Measurements from ENCODE around the gene RBM47. TPM values are rescaled to one million over a fixed set of nuclear protein-coding genes. Genes with fewer than 3 reads are reported as not detected.

The RBM47 gene
- total and polyA plus RNA-seq, 2 of the 4 experiments (the other 2 are of a cell fraction): 0.44 to 1.1 TPM

DNA sequence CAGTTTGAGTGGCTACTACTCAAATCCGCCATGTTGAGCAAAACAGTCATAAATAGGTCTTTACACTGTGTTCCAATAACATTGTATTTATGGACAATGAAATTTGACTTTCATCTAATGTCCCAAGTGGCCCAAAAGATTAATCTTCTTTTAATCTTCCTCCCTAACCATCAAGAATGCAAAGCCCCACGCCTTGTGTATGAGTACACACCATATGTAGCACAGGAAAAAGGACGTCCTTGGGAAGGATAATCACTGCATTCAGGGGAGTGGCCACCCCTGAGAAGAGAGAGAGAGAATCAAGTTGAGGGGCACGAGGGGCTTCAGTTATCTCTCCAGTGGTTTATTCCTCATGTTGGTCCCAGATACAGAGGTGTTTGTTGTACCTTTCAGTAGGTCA is 33.1 kb downstream of the RBM47 start:
- H3K14ac ChIP-seq (replicated peaks; ENCODE audit: low read depth, low read length): no peak overlapping the region
- TF ChIP-seq MAZ (IDR thresholded peaks at IDR 0.05; ENCODE audit: borderline replicate concordance, low read depth, low read length) (no peak), POLR2A (IDR thresholded peaks at IDR 0.05; ENCODE audit: low read depth, low read length) (no peak), RAD21 (IDR thresholded peaks at IDR 0.05; ENCODE audit: low read length) (no peak), NFE2L2 (IDR thresholded peaks at IDR 0.05; ENCODE audit: low read depth, low read length) (no peak), FOS (IDR thresholded peaks at IDR 0.05; ENCODE audit: low read depth, low read length) (no peak), BHLHE40 (IDR thresholded peaks at IDR 0.05; ENCODE audit: low read depth, low read length) (no peak), MXI1 (IDR thresholded peaks at IDR 0.05; ENCODE audit: borderline replicate concordance, low read depth, low read length) (no peak), CHD1 (IDR thresholded peaks at IDR 0.05; ENCODE audit: low read depth, low read length) (no peak), SMC3 (IDR thresholded peaks at IDR 0.05; ENCODE audit: low read depth, low read length) (no peak), CEBPB (IDR thresholded peaks at IDR 0.05; ENCODE audit: low read depth, low read length) (no peak), MAFK (IDR thresholded peaks at IDR 0.05; ENCODE audit: low read depth, low read length) (no peak), RFX5 (IDR thresholded peaks at IDR 0.05; ENCODE audit: low read depth, low read length) (no peak), RCOR1 (IDR thresholded peaks at IDR 0.05; ENCODE audit: insufficient replicate concordance, low read length) (no peak)
- TF ChIP-seq, protein P1, sequence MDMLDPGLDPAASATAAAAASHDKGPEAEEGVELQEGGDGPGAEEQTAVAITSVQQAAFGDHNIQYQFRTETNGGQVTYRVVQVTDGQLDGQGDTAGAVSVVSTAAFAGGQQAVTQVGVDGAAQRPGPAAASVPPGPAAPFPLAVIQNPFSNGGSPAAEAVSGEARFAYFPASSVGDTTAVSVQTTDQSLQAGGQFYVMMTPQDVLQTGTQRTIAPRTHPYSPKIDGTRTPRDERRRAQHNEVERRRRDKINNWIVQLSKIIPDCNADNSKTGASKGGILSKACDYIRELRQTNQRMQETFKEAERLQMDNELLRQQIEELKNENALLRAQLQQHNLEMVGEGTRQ (IDR thresholded peaks at IDR 0.05; ENCODE audit: low read depth, low read length): no peak
- TF ChIP-seq, protein P2, sequence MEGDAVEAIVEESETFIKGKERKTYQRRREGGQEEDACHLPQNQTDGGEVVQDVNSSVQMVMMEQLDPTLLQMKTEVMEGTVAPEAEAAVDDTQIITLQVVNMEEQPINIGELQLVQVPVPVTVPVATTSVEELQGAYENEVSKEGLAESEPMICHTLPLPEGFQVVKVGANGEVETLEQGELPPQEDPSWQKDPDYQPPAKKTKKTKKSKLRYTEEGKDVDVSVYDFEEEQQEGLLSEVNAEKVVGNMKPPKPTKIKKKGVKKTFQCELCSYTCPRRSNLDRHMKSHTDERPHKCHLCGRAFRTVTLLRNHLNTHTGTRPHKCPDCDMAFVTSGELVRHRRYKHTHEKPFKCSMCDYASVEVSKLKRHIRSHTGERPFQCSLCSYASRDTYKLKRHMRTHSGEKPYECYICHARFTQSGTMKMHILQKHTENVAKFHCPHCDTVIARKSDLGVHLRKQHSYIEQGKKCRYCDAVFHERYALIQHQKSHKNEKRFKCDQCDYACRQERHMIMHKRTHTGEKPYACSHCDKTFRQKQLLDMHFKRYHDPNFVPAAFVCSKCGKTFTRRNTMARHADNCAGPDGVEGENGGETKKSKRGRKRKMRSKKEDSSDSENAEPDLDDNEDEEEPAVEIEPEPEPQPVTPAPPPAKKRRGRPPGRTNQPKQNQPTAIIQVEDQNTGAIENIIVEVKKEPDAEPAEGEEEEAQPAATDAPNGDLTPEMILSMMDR (conservative IDR thresholded peaks at IDR 0.05; ENCODE audit: low read depth, low read length): no peak
- TF ChIP-seq, protein P3, sequence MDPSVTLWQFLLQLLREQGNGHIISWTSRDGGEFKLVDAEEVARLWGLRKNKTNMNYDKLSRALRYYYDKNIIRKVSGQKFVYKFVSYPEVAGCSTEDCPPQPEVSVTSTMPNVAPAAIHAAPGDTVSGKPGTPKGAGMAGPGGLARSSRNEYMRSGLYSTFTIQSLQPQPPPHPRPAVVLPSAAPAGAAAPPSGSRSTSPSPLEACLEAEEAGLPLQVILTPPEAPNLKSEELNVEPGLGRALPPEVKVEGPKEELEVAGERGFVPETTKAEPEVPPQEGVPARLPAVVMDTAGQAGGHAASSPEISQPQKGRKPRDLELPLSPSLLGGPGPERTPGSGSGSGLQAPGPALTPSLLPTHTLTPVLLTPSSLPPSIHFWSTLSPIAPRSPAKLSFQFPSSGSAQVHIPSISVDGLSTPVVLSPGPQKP (IDR thresholded peaks at IDR 0.05; ENCODE audit: borderline replicate concordance, low read depth, low read length): no peak
- CTCF ChIA-PET: no interaction called here
- H3K9me1 ChIP-seq (ENCODE audit: insufficient read depth, low read length): no peaks in the 10 kb centered on the region; the same call in 1 of the 2 replicates
- no peak overlapping the region for H2BK15ac ChIP-seq (ENCODE audit: low read depth, low read length)
- no peak overlapping the region for H3K18ac ChIP-seq (ENCODE audit: low read depth, low read length)
- H2AFZ ChIP-seq (replicated peaks; ENCODE audit: low read length, poor library complexity): no peak overlapping the region
- intact Hi-C loops (cut with micrococcal nuclease): no loop called here
- no peak overlapping the region for H2AK9ac ChIP-seq (replicated peaks; ENCODE audit: low read depth, low read length, poor library complexity)
- DNase-seq: no peak
- peaks cover 4% of the 10 kb centered on the region; the same call in 1 of the 2 replicates for H3K4me1 ChIP-seq (ENCODE audit: control insufficient read depth, insufficient read depth, low read length)
- POLR2A ChIA-PET (ENCODE audit: unreplicated experiment): no interaction called here
- H4K20me1 ChIP-seq (ENCODE audit: insufficient read depth, low read length): no peaks in the 10 kb centered on the region
- no peak for ATAC-seq (ENCODE audit: low read depth)
- no peak overlapping the region for H2BK5ac ChIP-seq (ENCODE audit: low read depth, low read length, poor library complexity, severe bottlenecking)
- no peak overlapping the region for H4K5ac ChIP-seq (ENCODE audit: low read depth, low read length)
- H3K36me3 ChIP-seq (ENCODE audit: control insufficient read depth, insufficient read depth, low read length): no peaks in the 10 kb centered on the region
- no peaks in the 10 kb centered on the region for H3K27me3 ChIP-seq (ENCODE audit: control insufficient read depth, insufficient read depth, low read length)
- no peak overlapping the region for H3K4ac ChIP-seq (ENCODE audit: low read depth, low read length)
- H3K4me2 ChIP-seq (ENCODE audit: low read depth, low read length): no peak overlapping the region
- dilution Hi-C loops (cut with HindIII; ENCODE audit: low sequenced_read_pairs, unreplicated experiment): no loop called here
- no peak overlapping the region for H2BK20ac ChIP-seq (ENCODE audit: low read depth, low read length)
- no peaks in the 10 kb centered on the region for H3K9me3 ChIP-seq (ENCODE audit: control insufficient read depth, insufficient read depth, low read length)
- 67% methylated on average over 1 of the region's 4 CpGs; no CpG with 5 or more reads in 1 of the 2 experiments for WGBS, 2 experiments (ENCODE audit: extremely low coverage in 2 of 2, insufficient read length in 1 of 2)
- no TSS peak for BruUV-seq (replicated peaks)
- no peak overlapping the region for H4K91ac ChIP-seq (ENCODE audit: insufficient read depth, low read depth, low read length)
- no peak overlapping the region for H2BK120ac ChIP-seq (ENCODE audit: low read depth, low read length)
- H4K8ac ChIP-seq (ENCODE audit: low read depth in 2 of 2, low read length in 2 of 2): no peak overlapping the region
- in situ Hi-C loops (cut with MboI; ENCODE audit: low sequenced_read_pairs): no loop called here
- no peak overlapping the region for H3K4me3 ChIP-seq (ENCODE audit: insufficient read depth, low read depth, low read length)
- H3K23ac ChIP-seq (ENCODE audit: low read depth, low read length): no peak overlapping the region
- H3K27ac ChIP-seq (ENCODE audit: insufficient read depth, low read length): no peak overlapping the region
- H3K79me1 ChIP-seq (ENCODE audit: low read depth in 1 of 2, low read length in 2 of 2): no peaks in the 10 kb centered on the region
- no peak overlapping the region for H3K9ac ChIP-seq (ENCODE audit: low read depth, low read length)
- no peak overlapping the region for H2AK5ac ChIP-seq (ENCODE audit: low read depth, low read length)
- no peak overlapping the region for H3K56ac ChIP-seq (ENCODE audit: extremely low read depth, insufficient read depth, low read length)
